ENCODE measurements around the gene PTPRG. TPM values are rescaled to one million over a fixed set of nuclear protein-coding genes. Genes with fewer than 3 reads are reported as not detected.

PTPRG gene
- total and polyA plus RNA-seq, 2 donors (not counting 1 experiment from before 2014, with no cell fraction given): 67.0 to 97.9 TPM

- no peaks in the 10 kb centered on the region for H3K79me2 ChIP-seq (ENCODE audit: control insufficient read depth, insufficient read depth, low read length)
- no peaks in the 10 kb centered on the region for H3K4me1 ChIP-seq (ENCODE audit: control insufficient read depth, extremely low read depth, insufficient read depth, low read length)
- H3K4me2 ChIP-seq (ENCODE audit: extremely low read depth, insufficient read depth, low read length): no peak overlapping the region
- H3K9me3 ChIP-seq (ENCODE audit: control insufficient read depth, insufficient read depth, low read depth, low read length): no peaks in the 10 kb centered on the region
- no peak overlapping the region for H3K9ac ChIP-seq (ENCODE audit: insufficient read depth, low read length)
- H3K4me3 ChIP-seq (replicated peaks in 1 of 4; ENCODE audit: control extremely low read depth in 1 of 4, insufficient read depth in 1 of 4, low read depth in 3 of 4, low read length in 4 of 4): no peak overlapping the region
- H3K27me3 ChIP-seq (ENCODE audit: control insufficient read depth, insufficient read depth, low read length): no peaks in the 10 kb centered on the region
- DNase-seq (ENCODE audit: low read depth in 2 of 2): peak in 1 of 2 donors; percentile 54
- H3K27ac ChIP-seq (ENCODE audit: insufficient read depth, low read length): no peak overlapping the region
- no peak overlapping the region for H2AFZ ChIP-seq (ENCODE audit: low read length)
- no peaks in the 10 kb centered on the region for H4K20me1 ChIP-seq (ENCODE audit: control insufficient read depth, extremely low read depth, insufficient read depth, low read length)
- no peaks in the 10 kb centered on the region for H3K36me3 ChIP-seq (ENCODE audit: control insufficient read depth, insufficient read depth, low read length)
- TF ChIP-seq EZH2 (IDR thresholded peaks at IDR 0.05; ENCODE audit: low read length, missing control alignments): no peak
- TF ChIP-seq CTCF (conservative IDR thresholded peaks at IDR 0.05 in 1 of 2, IDR thresholded peaks at IDR 0.05 in 1 of 2; ENCODE audit: low read depth in 1 of 2, low read length in 2 of 2): peak; percentile 41 to 50
Observed at GRCh38 chr3:62187022-62187431, 625.7 kb downstream of the PTPRG start.

DNA sequence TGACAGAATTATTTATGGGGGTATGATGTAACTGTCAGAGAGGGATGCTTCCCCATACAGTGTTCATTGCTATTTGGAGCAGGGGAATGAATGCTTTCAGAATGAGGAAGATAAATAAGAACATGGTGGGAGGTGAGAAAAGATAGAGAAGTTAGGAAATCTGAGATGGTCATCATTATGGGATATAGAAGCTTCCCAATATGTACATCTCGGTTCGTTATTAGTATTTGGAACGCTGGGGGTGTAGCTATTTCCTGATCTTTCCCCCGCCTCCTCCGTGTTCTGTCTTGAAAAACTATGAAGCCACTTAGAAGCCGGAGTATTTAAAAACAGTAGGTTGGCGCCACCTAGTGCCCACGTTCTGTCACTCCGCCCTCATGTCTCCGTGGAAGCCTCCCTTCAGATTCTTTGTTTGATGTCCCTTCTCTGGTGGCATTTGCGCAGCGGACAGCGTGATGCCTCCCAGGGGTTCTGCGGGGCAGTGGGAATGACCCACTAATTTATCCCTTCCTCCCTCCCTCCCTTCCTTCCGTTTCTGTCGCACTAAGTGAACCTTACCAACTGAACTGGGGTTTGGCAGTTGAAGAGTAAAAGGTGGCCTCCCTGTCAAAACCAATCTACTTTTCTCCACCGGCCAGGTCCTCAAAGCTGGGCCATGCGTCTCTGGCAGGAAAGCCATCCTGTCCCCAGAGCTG lies 627.5 kb downstream of the PTPRG start:
- H3K79me2 ChIP-seq (ENCODE audit: control insufficient read depth, insufficient read depth, low read length): no peaks in the 10 kb centered on the region
- TF ChIP-seq EZH2 (IDR thresholded peaks at IDR 0.05; ENCODE audit: low read length, missing control alignments) (no peak), CTCF (conservative IDR thresholded peaks at IDR 0.05 in 1 of 2, IDR thresholded peaks at IDR 0.05 in 1 of 2; ENCODE audit: low read depth in 1 of 2, low read length in 2 of 2) (peak; percentile 77 to 84)
- no peaks in the 10 kb centered on the region for H3K9me3 ChIP-seq (ENCODE audit: control insufficient read depth, insufficient read depth, low read depth, low read length)
- H3K9ac ChIP-seq (ENCODE audit: insufficient read depth, low read length): no peak overlapping the region
- H3K36me3 ChIP-seq (ENCODE audit: control insufficient read depth, insufficient read depth, low read length): no peaks in the 10 kb centered on the region
- no peak overlapping the region for H3K27ac ChIP-seq (ENCODE audit: insufficient read depth, low read length)
- H3K4me3 ChIP-seq (replicated peaks in 1 of 4; ENCODE audit: control extremely low read depth in 1 of 4, insufficient read depth in 1 of 4, low read depth in 3 of 4, low read length in 4 of 4): peak overlapping the region in 2 of 4 experiments; percentile 7 to 21
- H4K20me1 ChIP-seq (ENCODE audit: control insufficient read depth, extremely low read depth, insufficient read depth, low read length): no peaks in the 10 kb centered on the region
- H3K4me1 ChIP-seq (ENCODE audit: control insufficient read depth, extremely low read depth, insufficient read depth, low read length): no peaks in the 10 kb centered on the region
- DNase-seq (ENCODE audit: low read depth in 2 of 2): peak; percentile 55 to 85
- H3K4me2 ChIP-seq (ENCODE audit: extremely low read depth, insufficient read depth, low read length): peak overlapping the region; percentile 20
- H3K27me3 ChIP-seq (ENCODE audit: control insufficient read depth, insufficient read depth, low read length): no peaks in the 10 kb centered on the region
- no peak overlapping the region for H2AFZ ChIP-seq (ENCODE audit: low read length)

GRCh38 chr3:62189376-62189698 lies 628.0 kb downstream of the PTPRG start:
- Histone ChIP-seq H3K4me3 (replicated peaks in 1 of 4; ENCODE audit: control extremely low read depth in 1 of 4, insufficient read depth in 1 of 4, low read depth in 3 of 4, low read length in 4 of 4) (no peak overlapping the region), H3K9me3 (ENCODE audit: control insufficient read depth, insufficient read depth, low read depth, low read length) (no peaks in the 10 kb centered on the region), H3K4me1 (ENCODE audit: control insufficient read depth, extremely low read depth, insufficient read depth, low read length) (no peaks in the 10 kb centered on the region), H3K9ac (ENCODE audit: insufficient read depth, low read length) (no peak overlapping the region), H3K79me2 (ENCODE audit: control insufficient read depth, insufficient read depth, low read length) (no peaks in the 10 kb centered on the region), H3K27ac (ENCODE audit: insufficient read depth, low read length) (no peak overlapping the region), H3K4me2 (ENCODE audit: extremely low read depth, insufficient read depth, low read length) (no peak overlapping the region), H3K36me3 (ENCODE audit: control insufficient read depth, insufficient read depth, low read length) (no peaks in the 10 kb centered on the region), H4K20me1 (ENCODE audit: control insufficient read depth, extremely low read depth, insufficient read depth, low read length) (no peaks in the 10 kb centered on the region), H3K27me3 (ENCODE audit: control insufficient read depth, insufficient read depth, low read length) (no peaks in the 10 kb centered on the region), H2AFZ (ENCODE audit: low read length) (no peak overlapping the region)
- no peak for DNase-seq (ENCODE audit: low read depth in 2 of 2)
- TF ChIP-seq CTCF (conservative IDR thresholded peaks at IDR 0.05 in 1 of 2, IDR thresholded peaks at IDR 0.05 in 1 of 2; ENCODE audit: low read depth in 1 of 2, low read length in 2 of 2) (no peak), EZH2 (IDR thresholded peaks at IDR 0.05; ENCODE audit: low read length, missing control alignments) (no peak)
